T-cell (primary cell): Measurements from ENCODE around the gene CBARP. TPM values are rescaled to one million over a fixed set of nuclear protein-coding genes. Genes with fewer than 3 reads are reported as not detected.

Experiments
- ATAC-seq, 4 experiments: fragments of 200-7000 bp in 3 of 4; fragments of 150-1000 bp in 1 of 4; cut with Tn5 transposase; replicated peaks in 1 of 4; 1 replicate in 3 of 4; 2 replicates in 1 of 4; pipeline ENCODE4 v1.10.0; 2021; ENCODE audit warnings: moderate library complexity in 3 of 4, mild to moderate bottlenecking in 2 of 4, moderate number of reproducible peaks in 1 of 4
- CTCF ChIA-PET, 2 donors: fragments of 300-600 bp; sonication (Branson Sonifier 250); formaldehyde crosslinking; loops; one replicate each; lab custom pipeline; 2022; ENCODE audit warnings: antibody characterized with exemption in 2 of 2; lab: Charles Lee
- POLR2A ChIA-PET, 2 donors: fragments of 300-600 bp; sonication (Branson Sonifier 250); formaldehyde crosslinking; loops; one replicate each; lab custom pipeline; 2022; ENCODE audit warnings: antibody characterized with exemption in 2 of 2; lab: Charles Lee
- DNase-seq, 35 experiments: peaks; one replicate each; pipeline versions ENCODE4 v3.0.0 to v3.0.0-alpha.2; 2013 to 2023
- H3K27ac ChIP-seq: one replicate; pipeline ENCODE4 v1.5.1; 2013; ENCODE audit warnings: low read length
- H3K27me3 ChIP-seq, 2 experiments: replicated peaks in 1 of 2; 1 replicate in 1 of 2; 2 replicates in 1 of 2; pipeline versions ENCODE4 v1.6.1 to v1.7.0; 2013; ENCODE audit warnings: low read length in 1 of 2, mixed read lengths in 1 of 2; ENCODE audit not compliant: control insufficient read depth in 2 of 2, insufficient read depth in 2 of 2; ENCODE audit errors: extremely low read depth in 1 of 2
- H3K36me3 ChIP-seq, 2 donors: 1 replicate in 1 of 2; 2 replicates in 1 of 2; pipeline versions ENCODE4 v1.6.1 to v1.7.0; 2013; ENCODE audit warnings: low read length in 1 of 2; ENCODE audit not compliant: control insufficient read depth in 2 of 2, insufficient read depth in 1 of 2; ENCODE audit errors: extremely low read depth in 1 of 2
- H3K4me1 ChIP-seq, 2 experiments: 1 replicate in 1 of 2; 2 replicates in 1 of 2; pipeline versions ENCODE4 v1.6.1 to v1.7.0; 2013; ENCODE audit warnings: low read length in 2 of 2, mixed read lengths in 1 of 2; ENCODE audit not compliant: insufficient read depth in 2 of 2, control insufficient read depth in 1 of 2; ENCODE audit errors: extremely low read depth in 1 of 2
- H3K4me3 ChIP-seq, 2 donors: 1 replicate in 1 of 2; 2 replicates in 1 of 2; pipeline versions ENCODE4 v1.5.1 to v1.7.0; 2013; ENCODE audit warnings: mild to moderate bottlenecking in 2 of 2, low read length in 1 of 2, moderate library complexity in 1 of 2; ENCODE audit not compliant: control insufficient read depth in 1 of 2; ENCODE audit errors: extremely low read depth in 1 of 2
- H3K9me3 ChIP-seq: 2 replicates; pipeline ENCODE4 v1.7.0; 2013
- H3K27ac Mint-ChIP-seq, 2 donors: one replicate each; pipeline ENCODE4 v1.8.0; 2020 to 2021; ENCODE audit warnings: mild to moderate bottlenecking in 2 of 2, mixed read lengths in 2 of 2
- H3K27me3 Mint-ChIP-seq, 2 donors: one replicate each; pipeline ENCODE4 v1.8.0; 2021 to 2022; ENCODE audit warnings: mixed read lengths in 2 of 2
- H3K36me3 Mint-ChIP-seq: one replicate; pipeline ENCODE4 v1.8.0; 2021; ENCODE audit warnings: mixed read lengths
- H3K4me1 Mint-ChIP-seq, 3 donors: one replicate each; pipeline ENCODE4 v1.8.0; 2020 to 2022; ENCODE audit warnings: mixed read lengths in 3 of 3, mild to moderate bottlenecking in 1 of 3
- H3K4me3 Mint-ChIP-seq, 3 donors: one replicate each; pipeline ENCODE4 v1.8.0; 2020 to 2022; ENCODE audit warnings: mild to moderate bottlenecking in 3 of 3, mixed read lengths in 3 of 3, moderate library complexity in 3 of 3
- H3K9me3 Mint-ChIP-seq, 3 donors: one replicate each; pipeline ENCODE4 v1.8.0; 2020 to 2022; ENCODE audit warnings: mixed read lengths in 3 of 3
- WGBS: methylation state at CpG from one replicate; pipeline ENCODE4 v1.1.5; 2013; ENCODE audit warnings: missing lambda C conversion rate; ENCODE audit not compliant: insufficient coverage; 5-methylcytosine and 5-hydroxymethylcytosine counted together
- total RNA-seq, 35 experiments: library from RNA in 6 of 35; stranded (reverse) in 6 of 35; fragments of 120-200 nt in 1 of 35; gene quantifications; one replicate each; pipeline versions ENCODE4 v1.2.1 to v1.2.4 and lab custom pipeline; 2013 to 2026

The CBARP gene
- total RNA-seq, 5 donors from 2014 or later (not counting 1 experiment from before 2014, with no cell fraction given): 0.08 to 0.36 (median 0.23) TPM; not detected in 1

DNA sequence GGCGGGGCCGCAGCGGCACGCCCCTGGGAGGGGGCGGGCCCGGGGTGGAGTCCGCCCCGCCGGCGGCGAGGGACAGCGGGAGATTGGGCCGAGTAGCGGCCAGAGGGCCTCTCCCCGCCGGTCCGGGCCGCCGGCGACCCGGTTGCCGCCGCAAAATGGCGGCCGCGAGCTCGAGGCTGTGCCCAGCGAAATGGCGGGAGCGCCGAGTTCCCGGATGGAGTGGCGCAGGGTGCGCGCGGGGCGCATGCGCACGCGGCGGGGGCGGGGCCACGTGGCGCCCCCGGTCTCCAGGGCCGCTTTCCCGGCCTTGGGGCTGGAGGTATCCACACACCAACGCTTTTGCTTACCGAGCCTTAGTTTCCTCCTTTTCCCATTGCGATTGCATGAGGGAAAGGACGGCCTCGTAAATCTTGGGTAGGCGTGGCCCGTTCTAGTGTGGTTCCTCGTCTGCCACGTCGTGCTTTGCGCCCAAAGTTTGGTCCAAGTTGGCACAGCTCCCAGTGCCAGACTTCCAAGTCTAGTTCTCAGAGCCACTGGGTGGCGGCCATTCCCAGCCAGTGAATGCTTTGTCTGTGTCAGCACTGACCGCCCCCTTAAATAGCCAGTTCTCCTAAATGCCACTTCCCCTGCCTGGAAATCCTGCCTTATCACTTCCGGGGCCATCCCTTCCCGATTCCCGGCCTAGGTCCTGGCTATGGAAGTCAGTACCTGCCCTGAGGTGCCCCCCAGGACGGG is 31.8 kb upstream of the CBARP start:
- Histone ChIP-seq H3K9me3 (no peaks in the 10 kb centered on the region), H3K36me3 (peaks cover 25 to 42% of the 10 kb centered on the region in 2 donors), H3K27ac (peak overlapping the region; percentile 91), H3K4me3 (peak overlapping the region; percentile 95 to 99), H3K4me1 (peaks cover 50 to 83% of the 10 kb centered on the region in 2 experiments), H3K27me3 (no peaks in the 10 kb centered on the region)
- CTCF ChIA-PET: interaction anchor here in 1 of 2 donors (1.0 to 1.4 kb wide), 4 partner anchors 11 to 26 kb away, joined by 3 to 47 read pairs (median 4); no protein-coding TSS in a partner anchor
- peak; percentile 73 to 93 (median 84) for DNase-seq
- ATAC-seq: peak; percentile 48 to 55 (median 54)
- Mint-ChIP-seq H3K36me3 (peaks cover 37% of the 10 kb centered on the region), H3K4me1 (peaks cover 64 to 78% (median 65%) of the 10 kb centered on the region in 3 donors), H3K27ac (peak overlapping the region; percentile 86 to 89), H3K27me3 (no peaks in the 10 kb centered on the region), H3K9me3 (no peaks in the 10 kb centered on the region), H3K4me3 (peak overlapping the region; percentile 82 to 94 (median 89))
- WGBS: under 1% methylated on average over 61 of the region's 64 CpGs
- POLR2A ChIA-PET: interaction anchor here (0.6 to 2.8 kb wide), 13 partner anchors 10 to 1349 kb away, joined by 3 to 58 read pairs (median 5); partner anchors contain the start of genes ABCA7 (in 1 of the 2), ARHGAP45 (in 1 of the 2) and TCF3 (in 1 of the 2)

DNA sequence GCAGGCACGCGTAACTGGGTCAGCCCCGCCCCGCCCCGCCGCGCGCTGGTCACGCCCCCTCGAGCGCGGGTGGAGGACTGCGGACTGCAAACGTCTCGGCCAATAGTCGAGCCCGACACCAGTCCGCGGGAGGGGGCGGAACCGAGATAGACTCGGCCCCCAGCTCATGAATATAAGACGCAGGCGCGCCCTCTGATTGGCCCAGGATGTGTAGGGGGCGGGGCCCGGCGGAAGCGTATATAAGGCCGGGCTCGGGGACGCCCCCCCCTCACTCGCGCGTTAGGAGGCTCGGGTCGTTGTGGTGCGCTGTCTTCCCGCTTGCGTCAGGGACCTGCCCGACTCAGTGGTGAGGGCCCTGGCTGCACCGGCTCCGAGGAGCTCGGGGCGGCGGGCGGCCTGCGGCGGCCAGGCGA is 31.3 kb upstream of the CBARP start, which contains the start of gene CIRBP:
Gene CIRBP (plus strand): TSS at position 268 of the 413 bp plus-strand sequence. CDS start 1,602 bp downstream, outside the sequence.
- Mint-ChIP-seq H3K4me3 (peak within 1 kb of the TSS; percentile 82 to 94 (median 89)), H3K4me1 (peaks cover 61 to 79% (median 64%) of the 10 kb centered on the region in 3 donors), H3K27me3 (no peaks in the 10 kb centered on the region), H3K9me3 (no peaks in the 10 kb centered on the region), H3K36me3 (peaks cover 37% of the 10 kb centered on the region), H3K27ac (peak within 1 kb of the TSS; percentile 86 to 89)
- Histone ChIP-seq H3K4me3 (peak within 1 kb of the TSS; percentile 95 to 99), H3K27me3 (no peaks in the 10 kb centered on the region), H3K27ac (peak within 1 kb of the TSS; percentile 91), H3K36me3 (peaks cover 19 to 37% of the 10 kb centered on the region in 2 donors), H3K9me3 (no peaks in the 10 kb centered on the region), H3K4me1 (peaks cover 44 to 77% of the 10 kb centered on the region in 2 experiments)
- ATAC-seq (peak; percentile 79 to 83 (median 82)), DNase-seq (peak; percentile 94 to 100 (median 98))
- POLR2A ChIA-PET: interaction anchor here (0.5 to 2.8 kb wide), 30 partner anchors 10 to 876 kb away, joined by 3 to 58 read pairs (median 4); partner anchors contain the start of genes ABCA7 (in 1 of the 2), ARHGAP45 (in 1 of the 2), RNU6-2 (in 1 of the 2) and TCF3 (in 1 of the 2)
- WGBS: under 1% methylated on average over 50 of the region's 50 CpGs
- CTCF ChIA-PET: interaction anchor here in 1 of 2 donors (0.6 to 1.4 kb wide), 6 partner anchors 11 to 1767 kb away, joined by 3 to 47 read pairs (median 4); no protein-coding TSS in a partner anchor

DNA sequence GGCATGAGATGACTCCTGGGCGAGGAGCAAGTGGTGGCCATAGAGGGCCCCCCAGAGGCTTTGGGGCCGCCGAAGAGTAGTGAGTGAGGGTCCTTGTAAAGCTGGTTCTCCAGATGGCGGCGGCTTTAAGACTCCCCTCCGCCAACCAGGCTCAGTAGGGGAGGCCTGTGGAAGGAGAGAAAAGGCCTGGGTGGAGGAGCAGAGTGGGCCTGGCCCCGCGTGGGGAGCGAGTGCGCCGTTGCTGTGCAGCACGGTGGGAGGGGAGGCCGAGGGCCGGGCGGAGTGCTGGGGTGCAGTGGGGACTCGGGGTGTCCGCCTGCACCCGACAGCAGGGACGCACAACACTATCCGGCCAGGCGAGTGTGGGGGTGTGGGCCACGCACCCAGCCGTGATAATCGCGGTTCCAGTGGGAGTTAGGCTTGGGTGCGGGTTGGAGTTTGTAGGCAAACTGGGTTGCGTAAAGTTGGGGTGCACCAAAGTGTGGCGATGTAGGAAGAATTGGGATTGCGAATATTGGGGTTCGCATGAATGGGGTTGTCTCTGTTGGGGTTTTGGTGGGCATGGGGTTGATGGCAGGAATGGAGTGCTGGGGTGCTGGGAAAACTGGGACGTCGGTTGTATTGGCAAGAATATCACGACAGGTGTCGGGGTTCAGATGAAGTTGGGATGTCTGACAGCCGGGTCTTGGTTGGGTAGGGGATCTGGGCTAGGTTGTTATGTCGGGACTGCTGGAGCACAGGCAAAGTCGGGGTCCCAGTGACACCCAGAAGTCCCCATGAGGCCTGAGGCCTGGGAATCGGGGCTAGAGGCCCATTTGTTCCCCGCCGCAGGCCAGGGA is 30.6 kb upstream of the CBARP start:
- no peak for ATAC-seq
- Mint-ChIP-seq H3K9me3 (no peaks in the 10 kb centered on the region), H3K36me3 (peaks cover 31% of the 10 kb centered on the region), H3K27ac (peak overlapping the region; percentile 79 to 80), H3K27me3 (no peaks in the 10 kb centered on the region), H3K4me1 (peaks cover 55 to 73% (median 59%) of the 10 kb centered on the region in 3 donors), H3K4me3 (peak overlapping the region; percentile 66 to 94 (median 76))
- H3K36me3 ChIP-seq: peaks cover 13 to 30% of the 10 kb centered on the region in 2 donors
- peak overlapping the region; percentile 75 for H3K27ac ChIP-seq
- H3K9me3 ChIP-seq: no peaks in the 10 kb centered on the region
- WGBS: 62% methylated on average over 28 of the region's 40 CpGs
- H3K4me3 ChIP-seq: peak overlapping the region; percentile 5 to 95
- DNase-seq: no peak
- H3K4me1 ChIP-seq: peaks cover 39 to 71% of the 10 kb centered on the region in 2 experiments
- ChIA-PET CTCF (interaction anchor here (0.5 to 3.6 kb wide), 9 partner anchors 10 to 1768 kb away, joined by 3 to 115 read pairs (median 4); no protein-coding TSS in a partner anchor), POLR2A (interaction anchor here (0.5 to 2.8 kb wide), 29 partner anchors 9 to 877 kb away, joined by 3 to 58 read pairs (median 4); partner anchors contain the start of genes ABCA7 (in 1 of the 2), ARHGAP45 (in 1 of the 2), RNU6-2 (in 1 of the 2) and TCF3 (in 1 of the 2))
- no peaks in the 10 kb centered on the region for H3K27me3 ChIP-seq

DNA sequence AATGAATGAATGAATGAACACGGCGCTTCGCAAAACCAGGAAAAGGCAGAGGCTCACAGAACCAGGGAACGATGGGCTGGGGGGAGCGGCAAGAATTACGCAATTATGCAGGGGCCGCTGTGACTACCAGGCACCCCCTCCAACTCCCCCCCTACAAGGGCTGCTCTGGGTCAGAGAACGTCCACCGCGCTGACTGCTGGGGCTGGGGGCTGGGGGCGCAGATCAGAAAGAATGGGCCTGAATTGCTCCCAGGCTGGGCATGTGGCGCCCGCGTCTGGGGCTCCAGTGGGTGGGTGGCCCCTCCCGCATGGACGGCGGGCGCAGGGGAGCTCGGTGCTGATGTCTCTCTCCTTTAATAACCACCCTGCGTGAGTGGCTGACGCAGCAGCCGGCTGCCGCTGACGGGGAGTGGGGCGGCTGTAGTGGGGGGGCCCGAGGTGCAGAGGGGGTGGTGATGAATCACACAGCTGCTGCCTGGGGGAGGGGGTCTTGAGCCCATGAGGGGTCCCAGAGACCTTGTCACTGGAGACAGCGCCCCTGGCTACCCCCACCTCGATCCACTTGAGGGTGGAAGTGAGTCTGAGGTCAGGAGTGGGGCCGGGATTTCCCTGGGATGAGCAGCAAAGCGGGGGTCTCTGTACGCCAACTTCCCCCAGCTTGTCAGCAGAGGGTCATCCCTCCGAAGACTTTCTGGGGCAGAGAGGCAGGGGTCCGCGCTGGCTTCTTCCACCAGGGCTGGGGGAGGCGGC is 29.8 kb upstream of the CBARP start:
- Mint-ChIP-seq H3K4me1 (peaks cover 55 to 75% (median 57%) of the 10 kb centered on the region in 3 donors), H3K27me3 (no peaks in the 10 kb centered on the region), H3K36me3 (peaks cover 25% of the 10 kb centered on the region), H3K4me3 (peak overlapping the region; percentile 34 to 94 (median 57)), H3K9me3 (no peaks in the 10 kb centered on the region), H3K27ac (peak overlapping the region; percentile 52 to 62)
- ChIA-PET CTCF (interaction anchor here (0.5 to 3.6 kb wide), 3 partner anchors 23 to 347 kb away, joined by 6 to 115 read pairs (median 28); no protein-coding TSS in a partner anchor), POLR2A (interaction anchor here in 1 of 2 donors (2.8 kb wide), 1 partner anchor 23 kb away, joined by 20 read pairs; no protein-coding TSS in a partner anchor)
- no peak for ATAC-seq
- WGBS: 42% methylated on average over 10 of the region's 35 CpGs
- Histone ChIP-seq H3K36me3 (peaks cover 6 to 23% of the 10 kb centered on the region in 2 donors), H3K4me3 (peak overlapping the region in 1 of 2 donors; percentile 17), H3K4me1 (peaks cover 37 to 70% of the 10 kb centered on the region in 2 experiments), H3K9me3 (no peaks in the 10 kb centered on the region), H3K27ac (no peak overlapping the region), H3K27me3 (no peaks in the 10 kb centered on the region)
- DNase-seq: peak in 4 of 35 experiments; percentile 34 to 52 (median 48)

DNA sequence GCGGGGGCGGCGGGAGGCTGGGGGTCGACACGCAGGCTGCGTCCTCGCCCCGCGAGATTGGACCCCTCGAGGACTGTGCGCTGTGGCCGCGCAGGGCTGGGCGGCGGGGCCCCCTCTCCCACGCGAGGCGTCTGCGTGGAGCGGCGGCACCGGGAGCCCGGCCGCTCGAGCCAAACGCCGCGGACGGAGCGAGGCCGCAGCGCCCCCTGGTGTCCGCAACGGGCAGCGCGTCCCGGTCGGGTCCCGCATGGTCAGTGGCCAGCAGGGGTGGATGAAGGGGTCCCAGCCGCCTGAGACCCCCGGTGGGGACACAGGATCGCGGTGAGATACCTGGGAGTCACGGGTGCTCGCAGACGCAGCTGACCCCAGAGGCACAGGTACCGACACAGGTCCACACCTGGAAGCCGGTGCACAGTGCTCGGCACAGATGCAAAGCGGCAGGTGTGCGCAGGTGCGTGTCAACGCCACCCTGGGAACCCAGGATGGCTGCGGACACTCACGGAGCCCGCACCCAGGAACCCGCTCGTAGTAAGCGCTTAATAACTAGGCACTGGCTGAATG is 29.2 kb upstream of the CBARP start:
- H3K4me3 ChIP-seq: peak overlapping the region; percentile 42 to 47
- DNase-seq: peak in 21 of 35 experiments; percentile 41 to 82 (median 60)
- POLR2A ChIA-PET: interaction anchor here (1.3 to 2.8 kb wide), 2 partner anchors 22 kb away, joined by 13 to 20 read pairs; no protein-coding TSS in a partner anchor

More for the DNA sequence above, 29.2 kb upstream of the CBARP start:
- peak overlapping the region; percentile 52 to 62 for H3K27ac Mint-ChIP-seq
- H3K4me3 Mint-ChIP-seq: peak overlapping the region; percentile 34 to 94 (median 57)
- H3K27me3 ChIP-seq: no peaks in the 10 kb centered on the region
- peak; percentile 7 to 20 (median 18) for ATAC-seq
- peaks cover 52 to 73% (median 52%) of the 10 kb centered on the region in 3 donors for H3K4me1 Mint-ChIP-seq
- 1% methylated on average over 50 of the region's 59 CpGs for WGBS
- H3K9me3 ChIP-seq: no peaks in the 10 kb centered on the region
- peaks cover 6 to 16% of the 10 kb centered on the region in 2 donors for H3K36me3 ChIP-seq
- H3K4me1 ChIP-seq: peaks cover 42 to 70% of the 10 kb centered on the region in 2 experiments
- H3K36me3 Mint-ChIP-seq: peaks cover 21% of the 10 kb centered on the region
- H3K27me3 Mint-ChIP-seq: no peaks in the 10 kb centered on the region
- no peaks in the 10 kb centered on the region for H3K9me3 Mint-ChIP-seq
- CTCF ChIA-PET: interaction anchor here (0.6 to 3.6 kb wide), 6 partner anchors 8 to 559 kb away, joined by 3 to 115 read pairs (median 12); no protein-coding TSS in a partner anchor
- no peak overlapping the region for H3K27ac ChIP-seq
